Ovary (tissue), 9 donors: ENCODE results near the gene AQP7. TPM values are rescaled to one million over a fixed set of nuclear protein-coding genes. Genes with fewer than 3 reads are reported as not detected.

Experiments used
- DNase-seq, 5 donors: peaks; one replicate each; pipeline ENCODE4 v3.0.0-alpha.2; 2019 to 2020
- H3K27ac ChIP-seq, 2 donors: fragments of 200-600 bp; one replicate each; pipeline versions ENCODE4 v1.5.1 to v1.8.0; 2019 to 2022
- H3K27me3 ChIP-seq: fragments of 200-600 bp; one replicate; pipeline ENCODE4 v1.8.0; 2022
- H3K36me3 ChIP-seq: fragments of 200-600 bp; sonication (generic); one replicate; pipeline ENCODE4 v1.5.1; 2019
- H3K4me1 ChIP-seq: one replicate; pipeline ENCODE4 v1.8.1; 2013; ENCODE audit warnings: mild to moderate bottlenecking, moderate library complexity; ENCODE audit not compliant: insufficient read depth
- H3K4me3 ChIP-seq: fragments of 200-600 bp; sonication (generic); one replicate; pipeline ENCODE4 v1.5.1; 2017
- H3K9me3 ChIP-seq, 2 donors: fragments of 200-600 bp in 1 of 2; sonication (generic) in 1 of 2; one replicate each; pipeline versions ENCODE4 v1.5.1 to v1.8.1; 2013 to 2019; ENCODE audit warnings: mild to moderate bottlenecking in 1 of 2, moderate library complexity in 1 of 2
- CTCF ChIP-seq, 3 donors: fragments of 450-650 bp in 2 of 3; fragments of 200-600 bp in 1 of 3; IDR thresholded peaks; one replicate each; pipeline versions ENCODE4 v1.5.1 to v1.8.0; 2016 to 2022; ENCODE audit warnings: antibody characterized with exemption in 3 of 3, mild to moderate bottlenecking in 1 of 3
- EP300 ChIP-seq: sonication (generic); formaldehyde crosslinking; IDR thresholded peaks from one replicate; pipeline ENCODE4 v1.6.1; 2017; ENCODE audit warnings: antibody characterized with exemption
- POLR2A ChIP-seq: fragments of 450-650 bp; IDR thresholded peaks from one replicate; pipeline ENCODE4 v1.6.1; 2017; ENCODE audit warnings: antibody characterized with exemption, mild to moderate bottlenecking, moderate library complexity
- WGBS, 3 donors: extraction: QIAGEN DNeasy Blood & Tissue Kit in 1 of 3; methylation state at CpG; one replicate each; pipeline versions ENCODE4 v1.1.5 to v1.1.7; 2013 to 2017; 5-methylcytosine and 5-hydroxymethylcytosine counted together
- intact Hi-C, 4 donors: fragments of 100-400 bp; cut with DNase I; formaldehyde crosslinking; loops; one replicate each; pipeline versions ENCODE4 v1.11.0 to v1.15.1; 2022 to 2023
- polyA plus RNA-seq, 2 donors: library from polyadenylated mRNA; stranded (reverse); fragments of 200-250 nt in 1 of 2; fragments of 350-450 nt in 1 of 2; fragmentation: Illumina TruSeq in 1 of 2; extraction: RNeasy Lipid Tissue Mini Kit (QIAGEN cat#74804) in 1 of 2; gene quantifications; one replicate each; pipeline ENCODE4 v1.2.3, GENCODE V29; 2013 to 2014
- total RNA-seq, 7 donors: library from RNA; depleted of rRNA in 2 of 7; stranded (reverse); fragments of >200 nt in 2 of 7; fragmentation: NEBNext Ultra II Directional in 3 of 7; extraction: Animal tissue kit (Norgen Biotek cat#: 25700) in 3 of 7; gene quantifications; one replicate each; pipeline versions ENCODE4 v1.1.0 to v1.2.4, GENCODE V29; 2016 to 2023
- donor health status: DM: no; HTN: no; CAD: no; lungs with moderate emphysema.
- donor health status: DM: no; HTN: no; CAD: no.
- donor health status: Bipolar disorder and iron deficiency.
- donor health status: DM: yes; HTN: yes; CAD: no.
- donor health status: DM: no; HTN: no; CAD: no.
- donor health status: DM: yes; HTN: yes; CAD: no.

The AQP7 gene
- total and polyA plus RNA-seq, 9 donors, result 1.1 to 3.8 (median 2.2) TPM

GRCh38 chr9:33440204-33440603 is 37.8 kb upstream of the AQP7 start:
- Histone ChIP-seq H3K4me1 (peaks cover 5% of the 10 kb centered on the region), H3K27ac (no peak overlapping the region), H3K4me3 (no peak overlapping the region), H3K9me3 (no peaks in the 10 kb centered on the region), H3K27me3 (no peaks in the 10 kb centered on the region), H3K36me3 (no peaks in the 10 kb centered on the region)
- 91 to 94% (median 93%) methylated on average over 7 of the region's 7 CpGs for WGBS, 3 donors
- intact Hi-C loops, result no loop called here
- TF ChIP-seq POLR2A, result no peak
- no peak for TF ChIP-seq EP300
- TF ChIP-seq CTCF (IDR thresholded peaks at IDR 0.05), result no peak
- no peak for DNase-seq

GRCh38 chr9:33439731-33440130 is 37.4 kb upstream of the AQP7 start:
- H3K27me3 ChIP-seq, result no peaks in the 10 kb centered on the region
- peaks cover 5% of the 10 kb centered on the region for H3K4me1 ChIP-seq
- DNase-seq, result no peak
- H3K9me3 ChIP-seq, result no peaks in the 10 kb centered on the region
- TF ChIP-seq POLR2A, result no peak
- TF ChIP-seq CTCF (IDR thresholded peaks at IDR 0.05), result no peak
- H3K4me3 ChIP-seq, result no peak overlapping the region
- 58 to 68% (median 60%) methylated on average over 6 of the region's 6 CpGs for WGBS, 3 donors
- no peak overlapping the region for H3K27ac ChIP-seq
- H3K36me3 ChIP-seq, result no peaks in the 10 kb centered on the region
- intact Hi-C loops, result loop anchor here in 1 of 4 donors (10.0 kb wide), 1 partner anchor 135 kb away; no protein-coding TSS in a partner anchor

GRCh38 chr9:33438926-33439680 is 36.7 kb upstream of the AQP7 start:
- no peak overlapping the region for H3K27ac ChIP-seq
- WGBS, 3 donors, result 54 to 67% (median 59%) methylated on average over 7 of the region's 7 CpGs
- no peaks in the 10 kb centered on the region for H3K27me3 ChIP-seq
- intact Hi-C loops, result loop anchor here in 1 of 4 donors (10.0 kb wide), 1 partner anchor 134 kb away; no protein-coding TSS in a partner anchor
- no peaks in the 10 kb centered on the region for H3K36me3 ChIP-seq
- no peaks in the 10 kb centered on the region for H3K9me3 ChIP-seq
- H3K4me3 ChIP-seq, result no peak overlapping the region
- TF ChIP-seq EP300 (no peak), CTCF (IDR thresholded peaks at IDR 0.05) (no peak), POLR2A (no peak)
- no peak for DNase-seq
- peaks cover 5% of the 10 kb centered on the region for H3K4me1 ChIP-seq

DNA sequence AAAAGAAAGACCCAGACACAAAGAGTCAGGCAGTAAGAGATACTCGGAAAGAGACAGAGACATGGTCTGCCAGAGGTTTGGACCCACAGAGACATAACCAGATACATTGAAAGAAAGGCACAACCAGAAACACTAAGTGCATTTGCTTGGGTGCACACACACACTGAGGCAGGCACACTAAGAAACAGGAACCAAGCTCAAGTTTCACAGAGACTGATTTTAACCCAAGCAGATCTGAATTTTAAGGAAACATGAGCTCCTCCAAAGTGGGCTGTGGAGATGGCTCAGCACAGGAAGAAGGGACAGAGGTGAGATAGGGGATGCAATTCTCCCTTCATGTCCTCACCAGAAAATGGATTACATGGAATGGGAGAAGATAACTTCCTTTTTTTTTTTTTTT is 35.5 kb upstream of the AQP7 start:
- 81 to 91% (median 84%) methylated on average over 1 of the region's 1 CpG for WGBS, 3 donors
- H3K4me1 ChIP-seq, result peaks cover 1% of the 10 kb centered on the region
- no peaks in the 10 kb centered on the region for H3K9me3 ChIP-seq
- TF ChIP-seq CTCF (IDR thresholded peaks at IDR 0.05), result no peak
- no peak for TF ChIP-seq EP300
- no peak for DNase-seq
- H3K27ac ChIP-seq, result no peak overlapping the region
- H3K4me3 ChIP-seq, result no peak overlapping the region
- H3K36me3 ChIP-seq, result no peaks in the 10 kb centered on the region
- intact Hi-C loops, result loop anchor here in 1 of 4 donors (10.0 kb wide), 1 partner anchor 133 kb away; no protein-coding TSS in a partner anchor
- no peaks in the 10 kb centered on the region for H3K27me3 ChIP-seq
